C4-2B (cell line): ENCODE data around the gene NPAS3.

Source experiments
- ZFX ChIP-seq: fragments of 450-650 bp; IDR thresholded peaks from 2 replicates; pipeline ENCODE4 v1.6.1; 2017
- TF ChIP-seq, protein P1 (sequence below): fragments of 450-650 bp; conservative IDR thresholded peaks from 2 replicates; pipeline ENCODE4 v1.5.1; 2017; ENCODE audit warnings: mild to moderate bottlenecking

DNA sequence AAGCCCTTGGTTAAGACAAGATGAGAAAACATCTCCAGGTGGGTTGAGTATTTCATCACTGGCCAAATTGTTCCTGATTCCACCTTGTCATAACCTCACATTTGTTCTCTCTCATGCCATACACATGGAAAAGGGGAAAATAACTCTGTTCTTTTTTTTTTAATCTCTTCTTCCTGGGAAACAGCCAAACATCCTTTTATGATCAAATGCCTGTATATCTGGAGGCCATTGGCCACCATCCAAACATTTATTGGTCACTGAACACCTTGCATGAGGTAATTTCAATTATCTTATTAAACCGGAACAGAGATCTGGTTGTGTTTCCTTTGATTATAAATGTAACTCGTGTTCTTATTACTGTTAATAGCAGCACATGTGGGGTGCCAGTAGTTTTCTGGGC is 469.6 kb downstream of the NPAS3 start:
- TF ChIP-seq, protein P1, sequence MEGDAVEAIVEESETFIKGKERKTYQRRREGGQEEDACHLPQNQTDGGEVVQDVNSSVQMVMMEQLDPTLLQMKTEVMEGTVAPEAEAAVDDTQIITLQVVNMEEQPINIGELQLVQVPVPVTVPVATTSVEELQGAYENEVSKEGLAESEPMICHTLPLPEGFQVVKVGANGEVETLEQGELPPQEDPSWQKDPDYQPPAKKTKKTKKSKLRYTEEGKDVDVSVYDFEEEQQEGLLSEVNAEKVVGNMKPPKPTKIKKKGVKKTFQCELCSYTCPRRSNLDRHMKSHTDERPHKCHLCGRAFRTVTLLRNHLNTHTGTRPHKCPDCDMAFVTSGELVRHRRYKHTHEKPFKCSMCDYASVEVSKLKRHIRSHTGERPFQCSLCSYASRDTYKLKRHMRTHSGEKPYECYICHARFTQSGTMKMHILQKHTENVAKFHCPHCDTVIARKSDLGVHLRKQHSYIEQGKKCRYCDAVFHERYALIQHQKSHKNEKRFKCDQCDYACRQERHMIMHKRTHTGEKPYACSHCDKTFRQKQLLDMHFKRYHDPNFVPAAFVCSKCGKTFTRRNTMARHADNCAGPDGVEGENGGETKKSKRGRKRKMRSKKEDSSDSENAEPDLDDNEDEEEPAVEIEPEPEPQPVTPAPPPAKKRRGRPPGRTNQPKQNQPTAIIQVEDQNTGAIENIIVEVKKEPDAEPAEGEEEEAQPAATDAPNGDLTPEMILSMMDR: no peak
- no peak for TF ChIP-seq ZFX
